C4-2B (cell line): ENCODE results near the gene TPCN1.

Experiments
- CTCF ChIP-seq: fragments of 450-650 bp; conservative IDR thresholded peaks from 2 replicates; pipeline ENCODE4 v1.5.1; 2017; ENCODE audit warnings: mild to moderate bottlenecking
- ZFX ChIP-seq: fragments of 450-650 bp; IDR thresholded peaks from 2 replicates; pipeline ENCODE4 v1.6.1; 2017

GRCh38 chr12:113340061-113340460, 118.8 kb downstream of the TPCN1 start:
- TF ChIP-seq CTCF = no peak
- TF ChIP-seq ZFX = no peak
